Measurements from ENCODE around the gene AUNIP. TPM values are rescaled to one million over a fixed set of nuclear protein-coding genes. Genes with fewer than 3 reads are reported as not detected.
A peak's percentile ranks its signal among the peaks of the same experiment; 100 is the strongest.

AUNIP gene
- total RNA-seq, 5 donors from 2014 or later (not counting 1 experiment from before 2014, with no cell fraction given) = 0.20 to 0.35 TPM; not detected in 3

DNA sequence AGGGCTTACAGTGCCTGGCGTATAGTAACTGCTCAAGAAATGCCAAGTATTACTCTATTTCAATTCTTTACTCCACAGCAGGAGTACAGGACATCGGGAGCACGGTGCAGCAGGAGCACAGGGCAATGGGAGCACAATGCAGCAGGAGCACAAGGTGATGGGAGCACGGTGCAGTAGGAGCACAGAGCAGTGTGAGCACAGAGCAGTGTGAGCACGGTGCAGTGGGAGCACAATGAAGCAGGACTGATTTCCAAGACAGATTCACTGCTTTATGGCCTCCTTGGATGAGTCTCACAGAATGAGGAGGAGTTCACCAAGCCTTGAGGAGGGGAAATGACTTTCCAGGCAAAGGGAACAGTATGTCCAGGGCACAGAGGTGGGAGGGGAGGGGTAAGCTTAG, 21.3 kb upstream of the AUNIP start:
- Mint-ChIP-seq H3K4me3 (no peak overlapping the region), H3K27me3 (no peaks in the 10 kb centered on the region), H3K36me3 (no peaks in the 10 kb centered on the region), H3K4me1 (peaks cover 2 to 4% (median 3%) of the 10 kb centered on the region in 3 donors), H3K27ac (no peak overlapping the region), H3K9me3 (no peaks in the 10 kb centered on the region)
- no peak overlapping the region for H3K4me3 ChIP-seq (ENCODE audit: control insufficient read depth in 1 of 2, extremely low read depth in 1 of 2, low read length in 1 of 2)
- DNase-seq (no peak), ATAC-seq (replicated peaks in 1 of 4) (no peak)
- H3K9me3 ChIP-seq = no peaks in the 10 kb centered on the region
- ChIA-PET CTCF (no interaction called here), POLR2A (no interaction called here)
- no peaks in the 10 kb centered on the region for H3K27me3 ChIP-seq (replicated peaks in 1 of 2; ENCODE audit: control insufficient read depth in 2 of 2, extremely low read depth in 1 of 2, insufficient read depth in 2 of 2, low read length in 1 of 2)
- H3K4me1 ChIP-seq (ENCODE audit: control insufficient read depth in 1 of 2, extremely low read depth in 1 of 2, insufficient read depth in 2 of 2, low read length in 2 of 2) = peaks cover 0 to 7% of the 10 kb centered on the region in 2 experiments
- H3K27ac ChIP-seq (ENCODE audit: low read length) = no peak overlapping the region
- H3K36me3 ChIP-seq (ENCODE audit: control insufficient read depth in 2 of 2, extremely low read depth in 1 of 2, insufficient read depth in 1 of 2, low read length in 1 of 2) = no peaks in the 10 kb centered on the region
- WGBS (ENCODE audit: insufficient coverage) = 88% methylated on average over 4 of the region's 5 CpGs

DNA sequence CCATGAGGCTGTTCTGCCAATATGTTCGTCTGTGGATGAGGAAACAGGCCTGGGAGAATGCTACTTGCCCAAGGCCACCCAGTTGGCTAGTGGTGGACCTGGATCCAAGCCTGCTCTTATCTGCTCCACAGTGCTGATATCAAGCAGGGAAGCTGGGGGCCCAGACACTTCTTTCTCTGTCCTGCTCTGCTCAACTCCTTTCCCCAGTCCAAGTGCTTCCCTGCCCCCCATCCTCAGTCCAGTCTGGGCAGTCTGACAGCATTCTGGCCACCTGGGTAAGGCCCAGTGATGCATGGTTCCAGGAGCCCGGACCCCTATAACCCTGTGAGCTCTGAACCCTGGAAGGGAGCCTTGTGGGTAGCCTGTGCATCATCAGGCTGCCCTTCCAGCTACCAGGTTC, 20.4 kb upstream of the AUNIP start:
- DNase-seq (no peak), ATAC-seq (replicated peaks in 1 of 4) (no peak)
- Mint-ChIP-seq H3K27me3 (no peaks in the 10 kb centered on the region), H3K4me3 (no peak overlapping the region), H3K36me3 (no peaks in the 10 kb centered on the region), H3K9me3 (no peaks in the 10 kb centered on the region), H3K4me1 (peaks cover 5 to 7% (median 7%) of the 10 kb centered on the region in 3 donors), H3K27ac (no peak overlapping the region)
- Histone ChIP-seq H3K36me3 (ENCODE audit: control insufficient read depth in 2 of 2, extremely low read depth in 1 of 2, insufficient read depth in 1 of 2, low read length in 1 of 2) (no peaks in the 10 kb centered on the region), H3K4me1 (ENCODE audit: control insufficient read depth in 1 of 2, extremely low read depth in 1 of 2, insufficient read depth in 2 of 2, low read length in 2 of 2) (peaks cover 3 to 12% of the 10 kb centered on the region in 2 experiments), H3K4me3 (ENCODE audit: control insufficient read depth in 1 of 2, extremely low read depth in 1 of 2, low read length in 1 of 2) (no peak overlapping the region), H3K27me3 (replicated peaks in 1 of 2; ENCODE audit: control insufficient read depth in 2 of 2, extremely low read depth in 1 of 2, insufficient read depth in 2 of 2, low read length in 1 of 2) (peaks cover 0 to 3% of the 10 kb centered on the region in 2 experiments), H3K27ac (ENCODE audit: low read length) (no peak overlapping the region), H3K9me3 (no peaks in the 10 kb centered on the region)
- WGBS (ENCODE audit: insufficient coverage) = 76% methylated on average over 2 of the region's 2 CpGs
- POLR2A ChIA-PET = interaction anchor here in 1 of 2 donors (0.6 kb wide), 1 partner anchor 364 kb away, joined by 3 read pairs; no protein-coding TSS in a partner anchor
- CTCF ChIA-PET = no interaction called here

DNA sequence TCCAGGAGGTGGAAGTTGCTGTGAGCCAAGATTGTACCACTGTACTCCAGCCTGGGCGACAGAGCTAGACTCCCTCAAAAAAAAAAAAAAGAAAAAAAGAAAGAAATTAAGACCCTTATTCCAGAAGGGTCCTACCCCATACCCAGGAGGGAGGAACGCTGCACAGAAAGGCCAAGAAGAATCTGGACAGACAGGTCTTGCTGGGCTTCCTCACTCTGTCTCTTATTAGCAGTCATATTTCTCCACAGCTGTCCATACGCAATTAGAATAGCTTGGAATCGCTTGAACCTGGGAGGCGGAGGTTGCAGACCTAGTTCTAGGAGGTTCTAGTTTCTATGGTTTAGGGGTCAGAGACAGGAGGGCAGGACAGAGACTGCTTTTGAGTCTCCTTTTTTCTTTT, 19.4 kb upstream of the AUNIP start:
- Histone ChIP-seq H3K27ac (ENCODE audit: low read length) (no peak overlapping the region), H3K27me3 (replicated peaks in 1 of 2; ENCODE audit: control insufficient read depth in 2 of 2, extremely low read depth in 1 of 2, insufficient read depth in 2 of 2, low read length in 1 of 2) (peaks cover 0 to 8% of the 10 kb centered on the region in 2 experiments), H3K36me3 (ENCODE audit: control insufficient read depth in 2 of 2, extremely low read depth in 1 of 2, insufficient read depth in 1 of 2, low read length in 1 of 2) (no peaks in the 10 kb centered on the region), H3K9me3 (no peaks in the 10 kb centered on the region), H3K4me1 (ENCODE audit: control insufficient read depth in 1 of 2, extremely low read depth in 1 of 2, insufficient read depth in 2 of 2, low read length in 2 of 2) (peaks cover 6 to 19% of the 10 kb centered on the region in 2 experiments), H3K4me3 (ENCODE audit: control insufficient read depth in 1 of 2, extremely low read depth in 1 of 2, low read length in 1 of 2) (no peak overlapping the region)
- ATAC-seq (replicated peaks in 1 of 4) (no peak), DNase-seq (no peak)
- no peak overlapping the region for H3K27ac Mint-ChIP-seq
- H3K4me1 Mint-ChIP-seq = peaks cover 7% of the 10 kb centered on the region in 3 donors
- ChIA-PET POLR2A (no interaction called here), CTCF (no interaction called here)
- H3K27me3 Mint-ChIP-seq = no peaks in the 10 kb centered on the region
- H3K4me3 Mint-ChIP-seq = no peak overlapping the region
- no peaks in the 10 kb centered on the region for H3K36me3 Mint-ChIP-seq
- H3K9me3 Mint-ChIP-seq = no peaks in the 10 kb centered on the region
- no CpG with 5 or more reads among the region's 5 CpGs for WGBS (ENCODE audit: insufficient coverage)

DNA sequence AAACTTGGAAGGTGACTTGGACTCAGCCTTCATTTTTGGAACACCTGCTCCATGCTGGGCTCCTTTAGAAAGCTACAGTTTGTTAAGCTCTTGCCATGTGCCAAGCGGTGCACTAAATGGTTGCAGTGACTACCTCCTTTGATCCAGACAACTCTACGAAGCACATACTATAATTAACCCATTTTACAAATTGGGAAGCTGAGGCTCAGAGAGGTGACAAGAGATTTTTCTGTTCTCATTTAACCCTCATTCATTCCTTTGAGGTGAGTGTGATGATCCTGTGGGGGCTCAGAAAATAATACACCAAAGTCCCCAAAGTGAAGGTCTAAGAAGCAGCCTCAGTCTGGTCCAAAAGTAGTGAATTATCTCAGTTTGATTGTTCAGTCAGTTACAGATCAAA, 17.9 kb upstream of the AUNIP start:
- Histone ChIP-seq H3K27me3 (replicated peaks in 1 of 2; ENCODE audit: control insufficient read depth in 2 of 2, extremely low read depth in 1 of 2, insufficient read depth in 2 of 2, low read length in 1 of 2) (peaks cover 0 to 10% of the 10 kb centered on the region in 2 experiments), H3K4me1 (ENCODE audit: control insufficient read depth in 1 of 2, extremely low read depth in 1 of 2, insufficient read depth in 2 of 2, low read length in 2 of 2) (peaks cover 6 to 21% of the 10 kb centered on the region in 2 experiments), H3K27ac (ENCODE audit: low read length) (no peak overlapping the region), H3K9me3 (no peaks in the 10 kb centered on the region), H3K4me3 (ENCODE audit: control insufficient read depth in 1 of 2, extremely low read depth in 1 of 2, low read length in 1 of 2) (no peak overlapping the region), H3K36me3 (ENCODE audit: control insufficient read depth in 2 of 2, extremely low read depth in 1 of 2, insufficient read depth in 1 of 2, low read length in 1 of 2) (no peaks in the 10 kb centered on the region)
- H3K4me1 Mint-ChIP-seq = peaks cover 7 to 9% (median 7%) of the 10 kb centered on the region in 3 donors
- ATAC-seq (replicated peaks in 1 of 4) (no peak), DNase-seq (no peak)
- CTCF ChIA-PET = interaction anchor here in 1 of 2 donors (0.7 to 1.2 kb wide), 2 partner anchors 18 to 63 kb away, joined by 3 to 4 read pairs; no protein-coding TSS in a partner anchor
- H3K9me3 Mint-ChIP-seq = no peaks in the 10 kb centered on the region
- peak overlapping the region in 1 of 2 donors; percentile 44 for H3K27ac Mint-ChIP-seq
- POLR2A ChIA-PET = interaction anchor here in 1 of 2 donors (0.6 kb wide), 1 partner anchor 1189 kb away, joined by 6 read pairs; no protein-coding TSS in a partner anchor
- no CpG with 5 or more reads among the region's 2 CpGs for WGBS (ENCODE audit: insufficient coverage)
- no peak overlapping the region for H3K4me3 Mint-ChIP-seq
- H3K27me3 Mint-ChIP-seq = no peaks in the 10 kb centered on the region
- no peaks in the 10 kb centered on the region for H3K36me3 Mint-ChIP-seq

DNA sequence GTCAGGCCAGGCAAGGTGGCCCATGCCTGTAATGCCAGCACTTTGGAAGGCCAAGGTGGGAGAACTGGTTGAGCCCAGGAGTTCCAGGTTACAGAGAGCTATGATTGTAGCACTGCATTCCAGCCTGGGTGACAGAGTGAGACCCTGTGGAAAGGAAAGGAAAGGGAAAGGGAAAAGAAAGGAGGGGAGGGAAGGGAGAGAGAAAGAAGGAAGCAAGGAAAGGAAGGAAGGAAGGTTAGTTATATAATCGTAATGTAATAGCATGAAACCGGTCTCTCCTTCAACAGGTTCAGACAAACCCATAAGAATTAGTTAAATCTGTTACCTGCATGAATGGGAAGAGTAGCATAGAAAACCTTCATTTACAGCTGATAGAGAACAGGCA, 17.4 kb upstream of the AUNIP start:
- Mint-ChIP-seq H3K9me3 (no peaks in the 10 kb centered on the region), H3K4me3 (peak overlapping the region in 1 of 3 donors; percentile 73), H3K36me3 (no peaks in the 10 kb centered on the region), H3K27me3 (no peaks in the 10 kb centered on the region), H3K4me1 (peaks cover 7 to 9% (median 7%) of the 10 kb centered on the region in 3 donors), H3K27ac (peak overlapping the region in 1 of 2 donors; percentile 75)
- no peaks in the 10 kb centered on the region for H3K9me3 ChIP-seq
- ATAC-seq (replicated peaks in 1 of 4) (no peak), DNase-seq (no peak)
- no peak overlapping the region for H3K27ac ChIP-seq (ENCODE audit: low read length)
- H3K27me3 ChIP-seq (replicated peaks in 1 of 2; ENCODE audit: control insufficient read depth in 2 of 2, extremely low read depth in 1 of 2, insufficient read depth in 2 of 2, low read length in 1 of 2) = peaks cover 0 to 10% of the 10 kb centered on the region in 2 experiments
- no CpG with 5 or more reads among the region's 2 CpGs for WGBS (ENCODE audit: insufficient coverage)
- no peaks in the 10 kb centered on the region for H3K36me3 ChIP-seq (ENCODE audit: control insufficient read depth in 2 of 2, extremely low read depth in 1 of 2, insufficient read depth in 1 of 2, low read length in 1 of 2)
- H3K4me1 ChIP-seq (ENCODE audit: control insufficient read depth in 1 of 2, extremely low read depth in 1 of 2, insufficient read depth in 2 of 2, low read length in 2 of 2) = peaks cover 6 to 21% of the 10 kb centered on the region in 2 experiments
- POLR2A ChIA-PET = no interaction called here
- CTCF ChIA-PET = interaction anchor here in 1 of 2 donors (1.2 kb wide), 1 partner anchor 19 kb away, joined by 4 read pairs; no protein-coding TSS in a partner anchor
- no peak overlapping the region for H3K4me3 ChIP-seq (ENCODE audit: control insufficient read depth in 1 of 2, extremely low read depth in 1 of 2, low read length in 1 of 2)

DNA sequence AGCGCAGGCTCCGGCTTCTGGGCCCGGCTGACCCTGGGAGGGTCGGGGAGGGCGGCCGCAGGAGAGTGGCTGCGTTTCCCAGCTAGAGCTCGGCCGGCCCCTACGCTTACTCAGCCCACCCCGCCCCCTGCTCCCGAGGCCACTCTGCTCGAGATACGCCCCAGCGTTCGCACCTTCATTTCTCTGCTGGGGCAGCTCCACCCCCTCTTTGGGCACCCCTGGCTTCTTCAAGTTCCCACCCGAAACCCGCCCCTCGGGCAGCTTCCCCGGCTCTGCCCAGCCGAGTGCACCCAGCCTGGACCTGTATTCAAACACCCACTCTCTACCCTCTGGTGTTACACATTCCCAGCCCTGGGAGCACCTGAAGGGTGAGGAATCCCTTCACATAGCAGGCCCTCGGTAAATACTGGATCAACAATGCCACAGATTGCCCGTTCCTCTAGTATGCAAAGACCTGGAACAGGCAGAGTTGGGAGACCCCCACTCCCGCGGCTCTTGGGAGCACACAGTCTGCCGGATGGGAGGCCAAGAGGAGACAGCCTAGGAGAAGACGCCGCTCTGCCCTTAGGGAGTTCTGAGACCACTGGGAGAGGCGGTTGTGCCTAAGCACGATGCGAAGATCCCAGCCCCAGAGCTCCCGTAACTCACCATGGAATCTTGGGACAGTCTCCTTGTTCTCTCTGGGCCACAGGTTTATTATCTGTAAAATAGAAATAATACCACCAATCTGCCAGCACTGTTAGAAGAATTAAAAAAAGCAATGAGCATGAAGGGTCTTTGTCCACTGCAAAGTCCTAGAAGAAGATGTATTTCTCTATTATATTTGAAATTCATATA, 16.8 kb upstream of the AUNIP start:
- WGBS (ENCODE audit: insufficient coverage) = 32% methylated on average over 24 of the region's 32 CpGs
- H3K4me1 Mint-ChIP-seq = peaks cover 7 to 9% (median 7%) of the 10 kb centered on the region in 3 donors
- H3K4me3 Mint-ChIP-seq = peak overlapping the region; percentile 73 to 86 (median 79)
- H3K27me3 ChIP-seq (replicated peaks in 1 of 2; ENCODE audit: control insufficient read depth in 2 of 2, extremely low read depth in 1 of 2, insufficient read depth in 2 of 2, low read length in 1 of 2) = peaks cover 0 to 13% of the 10 kb centered on the region in 2 experiments
- no peaks in the 10 kb centered on the region for H3K27me3 Mint-ChIP-seq
- peak overlapping the region; percentile 58 to 62 for H3K4me3 ChIP-seq (ENCODE audit: control insufficient read depth in 1 of 2, extremely low read depth in 1 of 2, low read length in 1 of 2)
- CTCF ChIA-PET = interaction anchor here in 1 of 2 donors (0.7 to 1.2 kb wide), 2 partner anchors 19 to 20 kb away, joined by 3 to 4 read pairs; no protein-coding TSS in a partner anchor
- H3K4me1 ChIP-seq (ENCODE audit: control insufficient read depth in 1 of 2, extremely low read depth in 1 of 2, insufficient read depth in 2 of 2, low read length in 2 of 2) = peaks cover 6 to 21% of the 10 kb centered on the region in 2 experiments
- no peaks in the 10 kb centered on the region for H3K36me3 ChIP-seq (ENCODE audit: control insufficient read depth in 2 of 2, extremely low read depth in 1 of 2, insufficient read depth in 1 of 2, low read length in 1 of 2)
- no peaks in the 10 kb centered on the region for H3K9me3 ChIP-seq
- no peaks in the 10 kb centered on the region for H3K9me3 Mint-ChIP-seq
- peak in 3 of 4 experiments; percentile 31 to 44 (median 36) for ATAC-seq (replicated peaks in 1 of 4)
- POLR2A ChIA-PET = no interaction called here
- H3K36me3 Mint-ChIP-seq = no peaks in the 10 kb centered on the region
- peak overlapping the region; percentile 38 for H3K27ac ChIP-seq (ENCODE audit: low read length)
- peak in 3 of 35 experiments; percentile 8 to 23 (median 14) for DNase-seq
- peak overlapping the region; percentile 57 to 75 for H3K27ac Mint-ChIP-seq
